ENCODE results near the gene CACNA1E. TPM values are rescaled to one million over a fixed set of nuclear protein-coding genes. Genes with fewer than 3 reads are reported as not detected.
"Not testable (repeated sequence)": the region's sequence is repeated elsewhere in the genome, so short reads cannot be mapped to it uniquely, and the experiment has no call there.

Gene CACNA1E
- total RNA-seq, 1 experiment from 2014 or later = not detected

DNA sequence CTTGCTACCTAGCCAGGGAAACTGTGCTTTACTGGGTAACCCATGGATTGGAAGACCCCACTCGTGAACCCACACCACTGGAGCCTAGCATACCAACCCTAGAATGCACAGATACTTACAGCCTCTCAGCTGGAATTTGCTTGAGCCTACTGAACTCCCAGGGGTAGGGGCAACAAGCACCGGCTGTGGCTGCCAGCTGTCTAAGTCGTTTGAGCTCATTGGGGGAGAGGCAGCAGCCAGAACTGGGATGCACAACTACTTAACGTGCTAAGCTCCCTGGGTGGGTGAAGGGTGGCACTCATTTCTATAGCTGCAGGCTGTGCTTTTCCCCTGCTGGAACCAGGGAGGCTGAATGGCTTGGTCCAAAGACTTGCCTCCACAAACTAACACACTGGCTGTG lies 365.8 kb downstream of the CACNA1E start:
- no peaks in the 10 kb centered on the region for H3K4me1 ChIP-seq (ENCODE audit: insufficient read depth, low read length, poor library complexity, severe bottlenecking)
- H3K27ac ChIP-seq (ENCODE audit: low read depth, low read length, poor library complexity, severe bottlenecking) = no peak overlapping the region
- ChIA-PET POLR2A (ENCODE audit: low non-redundant PET) (no interaction called here), CTCF (no interaction called here)
- H3K27me3 ChIP-seq (replicated peaks; ENCODE audit: insufficient read depth, low read depth, low read length, poor library complexity) = no peaks in the 10 kb centered on the region
- intact Hi-C loops (cut with micrococcal nuclease; ENCODE audit: unreplicated experiment) = no loop called here
- TF ChIP-seq, protein P1, sequence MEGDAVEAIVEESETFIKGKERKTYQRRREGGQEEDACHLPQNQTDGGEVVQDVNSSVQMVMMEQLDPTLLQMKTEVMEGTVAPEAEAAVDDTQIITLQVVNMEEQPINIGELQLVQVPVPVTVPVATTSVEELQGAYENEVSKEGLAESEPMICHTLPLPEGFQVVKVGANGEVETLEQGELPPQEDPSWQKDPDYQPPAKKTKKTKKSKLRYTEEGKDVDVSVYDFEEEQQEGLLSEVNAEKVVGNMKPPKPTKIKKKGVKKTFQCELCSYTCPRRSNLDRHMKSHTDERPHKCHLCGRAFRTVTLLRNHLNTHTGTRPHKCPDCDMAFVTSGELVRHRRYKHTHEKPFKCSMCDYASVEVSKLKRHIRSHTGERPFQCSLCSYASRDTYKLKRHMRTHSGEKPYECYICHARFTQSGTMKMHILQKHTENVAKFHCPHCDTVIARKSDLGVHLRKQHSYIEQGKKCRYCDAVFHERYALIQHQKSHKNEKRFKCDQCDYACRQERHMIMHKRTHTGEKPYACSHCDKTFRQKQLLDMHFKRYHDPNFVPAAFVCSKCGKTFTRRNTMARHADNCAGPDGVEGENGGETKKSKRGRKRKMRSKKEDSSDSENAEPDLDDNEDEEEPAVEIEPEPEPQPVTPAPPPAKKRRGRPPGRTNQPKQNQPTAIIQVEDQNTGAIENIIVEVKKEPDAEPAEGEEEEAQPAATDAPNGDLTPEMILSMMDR (conservative IDR thresholded peaks at IDR 0.05; ENCODE audit: low read depth, low read length) = no peak
- no peak for TF ChIP-seq EZH2 (IDR thresholded peaks at IDR 0.05; ENCODE audit: borderline replicate concordance, low read depth, low read length, poor library complexity, severe bottlenecking)
- H3K36me3 ChIP-seq (ENCODE audit: insufficient read depth, low read length, poor library complexity, severe bottlenecking) = no peaks in the 10 kb centered on the region
- H3K4me3 ChIP-seq (ENCODE audit: low read depth, low read length, poor library complexity, severe bottlenecking) = no peak overlapping the region
- no peak for DNase-seq (ENCODE audit: low spot score)
- BruUV-seq (replicated peaks) = no TSS peak
- no peaks in the 10 kb centered on the region for H3K9me3 ChIP-seq (ENCODE audit: low read depth, low read length, poor library complexity, severe bottlenecking)

DNA sequence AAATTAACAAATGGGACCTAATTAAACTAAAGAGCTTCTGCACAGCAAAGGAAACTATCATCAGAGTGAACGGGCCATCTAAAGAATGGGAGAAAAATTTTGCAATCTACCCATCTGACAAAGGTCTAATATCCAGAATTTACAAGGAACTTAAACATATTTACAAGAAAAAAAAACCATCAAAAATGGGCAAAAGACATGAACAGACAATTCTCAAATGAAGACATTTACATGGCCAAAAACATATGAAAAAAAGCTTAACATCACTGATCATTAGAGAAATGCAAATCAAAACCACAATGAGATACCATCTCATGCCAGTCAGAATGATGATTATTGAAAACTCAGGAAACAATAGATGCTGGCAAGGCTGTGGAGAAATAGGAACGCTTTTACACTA lies 370.9 kb downstream of the CACNA1E start:
- H3K4me1 ChIP-seq (ENCODE audit: insufficient read depth, low read length, poor library complexity, severe bottlenecking); intact Hi-C loops (cut with micrococcal nuclease; ENCODE audit: unreplicated experiment); H3K27me3 ChIP-seq (replicated peaks; ENCODE audit: insufficient read depth, low read depth, low read length, poor library complexity); BruUV-seq (replicated peaks); H3K36me3 ChIP-seq (ENCODE audit: insufficient read depth, low read length, poor library complexity, severe bottlenecking); H3K9me3 ChIP-seq (ENCODE audit: low read depth, low read length, poor library complexity, severe bottlenecking); CTCF ChIA-PET; POLR2A ChIA-PET (ENCODE audit: low non-redundant PET); H3K4me3 ChIP-seq (ENCODE audit: low read depth, low read length, poor library complexity, severe bottlenecking); H3K27ac ChIP-seq (ENCODE audit: low read depth, low read length, poor library complexity, severe bottlenecking); DNase-seq (ENCODE audit: low spot score): not testable (repeated sequence)

DNA sequence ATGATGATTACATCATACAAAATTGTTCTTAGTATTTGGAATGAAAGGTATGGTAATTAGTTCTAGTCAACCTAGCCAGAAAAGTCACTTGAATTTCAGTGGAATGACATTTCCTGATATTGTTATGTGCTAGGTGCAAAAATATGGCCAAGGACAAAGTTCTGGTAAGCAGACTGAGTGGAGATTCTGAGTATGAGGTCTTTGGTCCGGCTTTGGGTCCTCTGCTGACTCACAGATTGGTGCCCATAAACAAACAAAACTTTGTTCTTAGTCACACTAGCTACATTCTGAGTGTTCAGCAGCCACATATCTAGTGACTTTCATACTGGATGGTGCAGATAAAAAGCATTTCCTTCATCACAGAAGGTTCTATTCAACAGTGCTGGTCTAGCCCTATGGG lies 372.1 kb downstream of the CACNA1E start:
- intact Hi-C loops (cut with micrococcal nuclease; ENCODE audit: unreplicated experiment) = no loop called here
- TF ChIP-seq, protein P1 (conservative IDR thresholded peaks at IDR 0.05; ENCODE audit: low read depth, low read length) = no peak
- TF ChIP-seq EZH2 (IDR thresholded peaks at IDR 0.05; ENCODE audit: borderline replicate concordance, low read depth, low read length, poor library complexity, severe bottlenecking) = no peak
- Histone ChIP-seq H3K36me3 (ENCODE audit: insufficient read depth, low read length, poor library complexity, severe bottlenecking) (no peaks in the 10 kb centered on the region), H3K27me3 (replicated peaks; ENCODE audit: insufficient read depth, low read depth, low read length, poor library complexity) (no peaks in the 10 kb centered on the region), H3K4me3 (ENCODE audit: low read depth, low read length, poor library complexity, severe bottlenecking) (no peak overlapping the region), H3K9me3 (ENCODE audit: low read depth, low read length, poor library complexity, severe bottlenecking) (no peaks in the 10 kb centered on the region), H3K27ac (ENCODE audit: low read depth, low read length, poor library complexity, severe bottlenecking) (no peak overlapping the region), H3K4me1 (ENCODE audit: insufficient read depth, low read length, poor library complexity, severe bottlenecking) (no peaks in the 10 kb centered on the region)
- no peak for DNase-seq (ENCODE audit: low spot score)
- CTCF ChIA-PET = no interaction called here
- no TSS peak for BruUV-seq (replicated peaks)
- POLR2A ChIA-PET (ENCODE audit: low non-redundant PET) = no interaction called here
